NCI-H1436 (cell line): ENCODE data around the gene SEMA5A.

ENCODE experiments used
- DNase-seq: peaks from one replicate; lab custom pipeline; 2025; lab: John Stamatoyannopoulos, UW

The SEMA5A gene

GRCh38 chr5:9166202-9167112 lies 379.4 kb downstream of the SEMA5A start:
- no peak for DNase-seq

- no peak for DNase-seq
Observed at GRCh38 chr5:9165546-9165945, 380.3 kb downstream of the SEMA5A start.

GRCh38 chr5:9160747-9161146 lies 385.1 kb downstream of the SEMA5A start:
- DNase-seq: no peak

GRCh38 chr5:9157811-9158210 lies 388.1 kb downstream of the SEMA5A start:
- DNase-seq: no peak

GRCh38 chr5:9157020-9157419 lies 388.9 kb downstream of the SEMA5A start:
- DNase-seq: no peak

GRCh38 chr5:9156282-9156681 lies 389.6 kb downstream of the SEMA5A start:
- no peak for DNase-seq

GRCh38 chr5:9151684-9152427 lies 394.0 kb downstream of the SEMA5A start:
- DNase-seq: no peak

DNA sequence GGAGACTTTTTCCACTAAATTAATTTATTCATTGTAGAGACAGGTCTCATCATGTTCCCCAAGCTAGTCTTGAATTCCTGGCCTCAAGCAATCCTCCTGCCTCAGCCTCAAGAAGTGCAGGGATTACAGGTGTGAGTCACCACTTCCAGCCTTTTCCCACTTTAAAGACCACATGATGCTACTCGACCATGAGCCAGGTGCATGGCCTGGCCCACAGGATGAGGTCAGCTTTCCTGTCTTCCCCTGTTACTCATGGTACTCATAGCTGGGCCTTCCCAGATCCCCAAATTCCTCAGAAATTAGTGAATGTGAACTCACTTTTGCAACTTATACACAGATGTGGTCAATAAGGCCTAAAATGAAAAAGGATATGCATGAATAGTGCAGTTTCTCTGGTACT lies 395.9 kb downstream of the SEMA5A start:
- DNase-seq: no peak

DNA sequence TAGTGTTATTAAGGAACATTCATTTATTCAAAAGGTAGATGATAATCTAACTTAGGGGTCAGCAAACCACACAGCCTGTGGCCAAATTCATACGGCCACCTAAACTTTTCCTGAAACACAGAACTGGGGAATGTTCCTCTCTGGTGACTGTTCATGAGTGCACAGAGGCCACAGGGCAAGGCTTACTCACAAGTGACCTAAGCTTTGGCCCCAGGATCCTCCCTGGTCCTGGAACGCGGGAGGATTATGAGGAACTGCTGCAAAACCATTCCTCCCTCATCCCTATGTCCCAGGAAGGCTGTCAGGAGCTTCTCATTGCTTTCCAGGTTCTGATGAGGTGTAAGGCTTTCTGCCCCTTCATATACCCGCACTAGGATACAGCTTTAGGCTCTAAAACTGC lies 397.6 kb downstream of the SEMA5A start:
- DNase-seq: no peak

- no peak for DNase-seq
Observed at GRCh38 chr5:9140711-9141110, 405.2 kb downstream of the SEMA5A start.

GRCh38 chr5:9140202-9140601 lies 405.7 kb downstream of the SEMA5A start:
- no peak for DNase-seq

GRCh38 chr5:9139344-9139743 lies 406.5 kb downstream of the SEMA5A start:
- DNase-seq: no peak

DNA sequence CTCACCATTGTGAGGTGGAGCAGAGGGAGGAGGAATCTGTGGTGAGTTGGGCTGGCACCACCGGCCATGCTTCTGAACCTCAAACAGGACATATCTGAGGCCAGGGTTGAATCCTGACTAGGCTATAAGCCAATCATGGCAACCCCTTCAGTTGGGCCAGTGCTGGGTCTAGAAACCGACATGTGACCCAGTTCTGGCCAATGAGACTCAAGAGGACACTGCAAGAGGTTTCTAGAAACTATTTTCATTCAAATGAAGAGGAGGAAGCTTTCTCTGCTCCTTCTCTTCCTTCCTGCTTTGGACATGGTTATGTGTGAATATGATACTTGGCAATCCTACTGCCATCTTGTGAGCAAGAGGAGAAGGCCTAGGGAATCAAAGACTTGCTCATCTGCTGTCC lies 417.7 kb downstream of the SEMA5A start:
- DNase-seq: no peak

DNA sequence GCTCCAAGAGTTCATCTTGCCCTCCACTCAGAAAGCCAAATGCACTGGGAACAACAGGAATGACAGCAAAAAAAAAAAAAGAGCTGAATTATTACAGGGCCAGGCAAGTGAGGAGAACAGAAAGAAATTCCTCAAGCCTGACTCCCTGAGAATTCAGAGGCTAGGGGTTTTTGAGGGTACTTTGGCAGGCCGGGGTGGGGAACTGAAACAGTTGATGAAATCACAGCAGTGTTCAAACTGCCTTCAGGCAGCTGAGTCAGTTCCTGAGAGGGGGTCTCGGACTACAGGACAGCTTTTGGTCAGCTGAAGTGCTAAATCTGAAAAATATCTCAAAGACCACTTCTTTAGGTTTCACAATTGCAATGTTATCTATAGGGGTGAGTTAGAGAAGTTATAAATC lies 419.4 kb downstream of the SEMA5A start:
- DNase-seq: no peak

GRCh38 chr5:9125852-9126251 lies 420.0 kb downstream of the SEMA5A start:
- DNase-seq: no peak

GRCh38 chr5:9124838-9125237 lies 421.0 kb downstream of the SEMA5A start:
- DNase-seq: no peak

DNA sequence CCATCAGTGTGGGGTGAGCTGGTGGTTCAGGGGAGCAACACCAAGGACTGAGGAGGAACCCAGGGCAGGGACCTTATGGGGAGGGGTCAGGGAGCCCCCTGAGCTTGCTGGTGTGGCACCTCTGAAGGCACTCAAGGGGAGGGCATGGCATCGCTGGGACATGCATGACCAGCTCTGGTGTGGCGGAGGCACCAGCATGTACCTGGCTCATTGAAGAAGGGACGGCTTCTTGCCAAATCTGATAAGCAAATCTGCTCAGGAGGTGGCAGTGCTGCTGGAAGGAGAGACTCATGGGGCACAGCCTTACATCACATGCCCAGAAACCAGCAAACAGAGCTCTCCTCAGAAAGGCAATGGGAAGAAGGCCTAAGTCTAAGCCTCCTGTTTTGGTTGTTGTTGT lies 421.8 kb downstream of the SEMA5A start:
- no peak for DNase-seq

DNA sequence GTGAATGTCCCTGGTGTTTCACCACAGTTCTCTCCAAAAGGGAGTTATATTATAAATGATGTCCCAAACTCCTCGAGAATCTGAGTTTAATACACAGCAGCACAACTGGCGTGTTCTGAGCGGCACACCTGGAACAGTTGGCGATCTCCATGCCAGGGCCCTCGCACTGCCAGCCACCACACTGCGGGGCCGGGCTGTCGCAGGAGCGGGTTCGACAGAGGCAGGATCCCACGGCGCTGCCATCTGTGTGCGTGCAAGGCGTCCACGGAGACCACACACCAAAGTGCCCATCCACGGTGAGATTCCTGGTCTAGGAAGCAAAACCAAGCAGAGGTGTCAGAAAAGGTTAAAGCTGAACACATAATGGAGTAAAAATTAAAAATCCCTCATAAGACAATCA lies 423.3 kb downstream of the SEMA5A start:
- no peak for DNase-seq

DNA sequence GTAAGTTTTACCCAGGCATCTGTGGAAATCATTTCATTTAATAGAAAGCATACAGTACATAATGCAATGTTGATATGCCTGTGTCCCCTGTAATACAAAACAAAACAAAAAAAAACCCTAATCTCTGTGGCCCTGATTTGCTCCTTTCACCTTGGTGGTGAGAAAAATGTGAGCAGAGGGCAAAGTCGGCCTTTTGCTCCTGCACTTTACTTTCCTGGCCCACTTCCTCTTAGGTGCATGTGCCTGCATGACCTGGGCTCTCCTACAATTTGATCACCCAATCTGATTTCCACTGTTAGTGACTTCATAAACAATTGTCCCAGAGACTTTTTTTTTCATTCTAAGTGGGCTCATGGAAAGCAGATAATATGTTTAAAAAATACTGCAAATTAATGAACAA lies 424.3 kb downstream of the SEMA5A start:
- no peak for DNase-seq

DNA sequence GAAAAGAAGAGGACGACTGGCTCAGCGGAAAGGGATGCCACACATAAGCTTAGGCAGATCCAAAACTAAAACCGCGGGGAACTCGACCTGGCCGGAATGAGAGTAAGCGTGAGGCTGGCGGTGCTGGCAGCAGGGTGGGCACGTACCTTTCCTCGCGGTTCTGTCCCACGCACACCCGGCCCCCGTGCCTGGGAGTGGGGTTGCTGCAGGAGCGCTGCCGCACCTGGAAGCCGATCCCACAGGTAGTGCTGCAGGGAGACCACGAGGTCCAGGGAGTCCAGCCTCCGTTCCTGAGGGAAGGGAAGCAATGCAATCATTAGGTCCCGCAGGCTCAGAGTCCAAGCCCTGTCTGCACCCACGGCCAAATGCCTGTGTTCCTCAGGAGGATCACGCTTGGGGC lies 427.0 kb downstream of the SEMA5A start:
- DNase-seq: no peak

GRCh38 chr5:9115093-9115492 lies 430.8 kb downstream of the SEMA5A start:
- DNase-seq: no peak

DNA sequence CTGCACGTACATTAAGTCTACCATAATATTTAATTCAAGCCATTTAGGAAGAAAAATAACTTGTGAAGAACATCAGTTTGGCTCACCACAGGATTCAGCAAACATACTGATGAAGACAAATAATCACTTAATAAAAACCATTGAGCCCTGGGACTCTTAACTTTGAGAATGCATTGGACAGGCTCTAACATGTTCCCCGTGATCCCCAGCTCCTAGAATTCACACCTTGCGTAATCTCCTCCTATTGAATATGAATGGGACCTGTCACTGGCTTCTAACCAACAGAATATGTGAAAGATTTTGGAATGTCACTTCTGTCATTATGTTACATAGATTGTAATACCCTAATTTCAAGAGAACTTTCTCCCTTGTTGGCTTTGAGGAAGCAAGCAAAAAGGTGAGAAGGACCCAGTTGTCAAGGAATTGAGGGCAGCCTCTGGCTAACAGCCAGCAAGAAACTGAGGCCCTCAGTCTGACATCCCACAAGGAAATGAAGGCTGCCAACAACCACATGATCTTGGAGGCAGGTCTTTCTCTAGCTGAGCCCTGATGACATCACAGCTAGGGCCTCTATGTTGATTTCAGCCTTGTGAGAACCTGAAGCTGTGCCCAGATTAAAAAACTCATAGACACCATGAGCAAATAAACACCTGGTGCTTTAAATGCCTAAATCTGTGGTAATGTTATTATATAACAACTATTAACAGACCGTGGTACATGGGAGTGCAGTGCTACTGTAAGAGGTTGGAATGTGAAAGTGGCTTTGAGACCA lies 433.2 kb downstream of the SEMA5A start:
- no peak for DNase-seq

GRCh38 chr5:9108162-9108561 lies 437.7 kb downstream of the SEMA5A start:
- no peak for DNase-seq
